HEK293 (cell line): ENCODE data around the gene ZNF70.

Experiments used
- CTCF ChIA-PET: fragments of 350-600 bp; formaldehyde crosslinking; extraction: SDS; loops from one replicate; lab custom pipeline; 2021; ENCODE audit warnings: antibody characterized with exemption; lab: Yijun Ruan, JAX
- POLR2A ChIA-PET: fragments of 300-600 bp; formaldehyde crosslinking; extraction: SDS; loops from one replicate; lab custom pipeline; 2020; ENCODE audit warnings: antibody characterized with exemption, inconsistent platforms; lab: Yijun Ruan, JAX
- H3K27ac ChIP-seq: fragments of 200-500 bp; sonication (Bioruptor generic); 2 replicates; pipeline ENCODE4 v1.5.1; 2014; ENCODE audit warnings: low read depth, low read length, control low read depth, inconsistent platforms; ENCODE audit errors: extremely low read depth
- H3K36me3 ChIP-seq, 2 experiments: fragments of 200-500 bp in 1 of 2; sonication (Bioruptor generic) in 1 of 2; 1 replicate in 1 of 2; 2 replicates in 1 of 2; pipeline ENCODE4 v1.5.1; 2014 to 2017; ENCODE audit warnings: inconsistent platforms in 2 of 2, low read length in 2 of 2; ENCODE audit not compliant: control insufficient read depth in 2 of 2, insufficient read depth in 1 of 2
- H3K4me1 ChIP-seq: fragments of 200-500 bp; sonication (Bioruptor generic); 2 replicates; pipeline ENCODE4 v1.5.1; 2014; ENCODE audit warnings: mild to moderate bottlenecking, low read length, inconsistent platforms; ENCODE audit not compliant: control insufficient read depth, insufficient read depth
- H3K4me3 ChIP-seq: 2 replicates; pipeline ENCODE4 v1.5.1; 2011; ENCODE audit warnings: low read depth, mild to moderate bottlenecking, control low read depth, low read length, moderate library complexity
- H3K9me3 ChIP-seq: fragments of 200-500 bp; sonication (Bioruptor generic); 2 replicates; pipeline ENCODE4 v1.5.1; 2014; ENCODE audit warnings: low read depth, low read length, inconsistent platforms; ENCODE audit not compliant: control insufficient read depth, insufficient read depth
- HOXD13 ChIP-seq: sonication (generic); formaldehyde crosslinking; IDR thresholded peaks from 2 replicates; pipeline ENCODE4 v1.8.0; 2022; ENCODE audit warnings: missing genetic modification reagents, borderline replicate concordance
- MZF1 ChIP-seq: fragments of 450-650 bp; formaldehyde crosslinking; IDR thresholded peaks from 2 replicates; pipeline ENCODE4 v1.5.1; 2017; ENCODE audit warnings: missing biosample characterization, missing genetic modification characterization, borderline replicate concordance
- TCF7L2 ChIP-seq: IDR thresholded peaks from 2 replicates; pipeline ENCODE4 v1.6.1; 2011; ENCODE audit warnings: low read depth, mild to moderate bottlenecking, inconsistent platforms, low read length, moderate library complexity, borderline replicate concordance
- ZBTB17 ChIP-seq: fragments of 450-650 bp; formaldehyde crosslinking; IDR thresholded peaks from 2 replicates; pipeline ENCODE4 v1.5.1; 2016; ENCODE audit warnings: missing biosample characterization, missing genetic modification characterization
- ZIC2 ChIP-seq: fragments of 450-650 bp; formaldehyde crosslinking; IDR thresholded peaks from 2 replicates; pipeline ENCODE4 v1.5.1; 2016; ENCODE audit warnings: missing biosample characterization, missing genetic modification characterization
- ZNF223 ChIP-seq: fragments of 450-650 bp; formaldehyde crosslinking; IDR thresholded peaks from 2 replicates; pipeline ENCODE4 v1.5.1; 2016; ENCODE audit warnings: missing biosample characterization, missing genetic modification characterization
- ZNF335 ChIP-seq: fragments of 450-650 bp; formaldehyde crosslinking; conservative IDR thresholded peaks from 2 replicates; pipeline ENCODE4 v1.5.1; 2016; ENCODE audit warnings: missing biosample characterization, missing genetic modification characterization
- ZNF433 ChIP-seq: fragments of 450-650 bp; formaldehyde crosslinking; IDR thresholded peaks from 2 replicates; pipeline ENCODE4 v1.5.1; 2016; ENCODE audit warnings: missing biosample characterization, missing genetic modification characterization, low read depth
- ZNF629 ChIP-seq: fragments of 450-650 bp; formaldehyde crosslinking; IDR thresholded peaks from 2 replicates; pipeline ENCODE4 v1.5.1; 2017; ENCODE audit warnings: missing biosample characterization, missing genetic modification characterization
- ZNF747 ChIP-seq: fragments of 450-650 bp; formaldehyde crosslinking; IDR thresholded peaks from 2 replicates; pipeline ENCODE4 v1.5.1; 2016; ENCODE audit warnings: missing biosample characterization, missing genetic modification characterization
- ZSCAN23 ChIP-seq: fragments of 450-650 bp; formaldehyde crosslinking; IDR thresholded peaks from 2 replicates; pipeline ENCODE4 v1.5.1; 2016; ENCODE audit warnings: missing biosample characterization, missing genetic modification characterization
- TF ChIP-seq, protein P1 (sequence below): fragments of 450-650 bp; formaldehyde crosslinking; IDR thresholded peaks from 2 replicates; pipeline ENCODE4 v1.5.1; 2016; ENCODE audit warnings: missing biosample characterization, missing genetic modification characterization
- TF ChIP-seq, protein P2 (sequence below): fragments of 450-650 bp; formaldehyde crosslinking; IDR thresholded peaks from 2 replicates; pipeline ENCODE4 v1.5.1; 2016; ENCODE audit warnings: missing biosample characterization, missing genetic modification characterization
- TF ChIP-seq, protein P3 (sequence below): fragments of 450-650 bp; formaldehyde crosslinking; IDR thresholded peaks from 2 replicates; pipeline ENCODE4 v1.5.1; 2016; ENCODE audit warnings: missing biosample characterization, missing genetic modification characterization
- TF ChIP-seq, protein P4 (sequence below): fragments of 450-650 bp; formaldehyde crosslinking; IDR thresholded peaks from 2 replicates; pipeline ENCODE4 v1.5.1; 2016; ENCODE audit warnings: missing biosample characterization, missing genetic modification characterization
- TF ChIP-seq, protein P5 (sequence below): fragments of 450-650 bp; formaldehyde crosslinking; IDR thresholded peaks from 2 replicates; pipeline ENCODE4 v1.5.1; 2016; ENCODE audit warnings: missing biosample characterization, missing genetic modification characterization

The ZNF70 gene

DNA sequence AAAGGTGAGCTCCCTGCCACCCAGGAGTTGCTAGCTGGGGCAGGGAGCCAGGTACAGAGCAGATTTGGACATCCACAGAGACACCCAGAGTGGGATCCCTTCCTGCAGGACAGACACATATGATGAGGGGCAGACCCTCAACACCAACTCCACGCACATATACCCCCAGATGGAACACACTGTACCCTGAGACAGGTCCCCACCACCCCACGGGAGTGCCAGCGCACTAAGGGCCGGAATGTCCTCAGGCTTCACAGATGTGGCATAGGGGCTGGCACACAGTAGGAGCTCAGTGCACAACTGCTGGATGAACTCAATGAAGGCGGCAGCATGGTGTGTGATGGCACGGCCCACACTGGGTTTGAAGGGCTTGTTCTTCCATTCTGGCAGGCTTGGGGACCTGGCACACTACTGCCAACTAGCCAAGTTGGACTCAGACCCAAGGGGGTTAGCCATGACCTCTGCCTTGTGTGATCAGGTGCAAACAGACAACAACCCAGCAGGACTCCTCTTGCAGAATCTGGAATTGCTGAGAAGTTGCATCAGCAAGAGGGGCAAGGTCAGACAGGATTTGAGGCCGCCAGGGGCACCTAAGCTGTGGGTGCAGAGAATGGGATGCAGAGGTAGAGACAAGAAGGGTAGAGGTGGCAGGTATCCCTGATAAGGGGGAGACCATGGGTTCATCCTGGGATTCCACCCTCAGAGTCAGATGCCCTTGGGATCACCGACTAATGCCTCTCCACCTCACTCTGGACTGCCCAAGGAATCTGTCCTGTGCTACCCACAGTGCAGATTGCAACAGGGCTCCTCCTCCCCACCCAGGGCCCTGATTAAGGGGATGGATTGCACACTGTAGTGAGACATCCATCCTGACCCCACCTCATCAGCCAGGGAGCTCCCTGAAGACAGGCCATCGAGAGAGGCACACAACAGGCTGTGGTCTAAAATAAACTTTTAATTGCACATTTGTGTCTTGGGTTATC lies 14.3 kb upstream of the ZNF70 start:
- no peaks in the 10 kb centered on the region for H3K4me1 ChIP-seq
- CTCF ChIA-PET: interaction anchor here (0.5 to 1.7 kb wide), 3 partner anchors 83 to 115 kb away, joined by 3 to 7 read pairs (median 3); no protein-coding TSS in a partner anchor
- H3K36me3 ChIP-seq: peaks cover 0 to 24% of the 10 kb centered on the region in 2 experiments; a peak in 1 of 3 replicates
- H3K4me3 ChIP-seq: no peak overlapping the region
- TF ChIP-seq ZNF223 (tag by site-specific recombination): no peak
- no peak for TF ChIP-seq ZNF433 (tag by site-specific recombination)
- TF ChIP-seq, protein P1, sequence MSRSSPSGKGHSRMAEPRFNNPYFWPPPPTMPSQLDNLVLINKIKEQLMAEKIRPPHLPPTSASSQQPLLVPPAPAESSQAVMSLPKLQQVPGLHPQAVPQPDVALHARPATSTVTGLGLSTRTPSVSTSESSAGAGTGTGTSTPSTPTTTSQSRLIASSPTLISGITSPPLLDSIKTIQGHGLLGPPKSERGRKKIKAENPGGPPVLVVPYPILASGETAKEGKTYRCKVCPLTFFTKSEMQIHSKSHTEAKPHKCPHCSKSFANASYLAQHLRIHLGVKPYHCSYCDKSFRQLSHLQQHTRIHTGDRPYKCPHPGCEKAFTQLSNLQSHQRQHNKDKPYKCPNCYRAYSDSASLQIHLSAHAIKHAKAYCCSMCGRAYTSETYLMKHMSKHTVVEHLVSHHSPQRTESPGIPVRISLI (tag by site-specific recombination): no peak
- no peak for TF ChIP-seq ZNF629 (tag by site-specific recombination)
- TF ChIP-seq, protein P2, sequence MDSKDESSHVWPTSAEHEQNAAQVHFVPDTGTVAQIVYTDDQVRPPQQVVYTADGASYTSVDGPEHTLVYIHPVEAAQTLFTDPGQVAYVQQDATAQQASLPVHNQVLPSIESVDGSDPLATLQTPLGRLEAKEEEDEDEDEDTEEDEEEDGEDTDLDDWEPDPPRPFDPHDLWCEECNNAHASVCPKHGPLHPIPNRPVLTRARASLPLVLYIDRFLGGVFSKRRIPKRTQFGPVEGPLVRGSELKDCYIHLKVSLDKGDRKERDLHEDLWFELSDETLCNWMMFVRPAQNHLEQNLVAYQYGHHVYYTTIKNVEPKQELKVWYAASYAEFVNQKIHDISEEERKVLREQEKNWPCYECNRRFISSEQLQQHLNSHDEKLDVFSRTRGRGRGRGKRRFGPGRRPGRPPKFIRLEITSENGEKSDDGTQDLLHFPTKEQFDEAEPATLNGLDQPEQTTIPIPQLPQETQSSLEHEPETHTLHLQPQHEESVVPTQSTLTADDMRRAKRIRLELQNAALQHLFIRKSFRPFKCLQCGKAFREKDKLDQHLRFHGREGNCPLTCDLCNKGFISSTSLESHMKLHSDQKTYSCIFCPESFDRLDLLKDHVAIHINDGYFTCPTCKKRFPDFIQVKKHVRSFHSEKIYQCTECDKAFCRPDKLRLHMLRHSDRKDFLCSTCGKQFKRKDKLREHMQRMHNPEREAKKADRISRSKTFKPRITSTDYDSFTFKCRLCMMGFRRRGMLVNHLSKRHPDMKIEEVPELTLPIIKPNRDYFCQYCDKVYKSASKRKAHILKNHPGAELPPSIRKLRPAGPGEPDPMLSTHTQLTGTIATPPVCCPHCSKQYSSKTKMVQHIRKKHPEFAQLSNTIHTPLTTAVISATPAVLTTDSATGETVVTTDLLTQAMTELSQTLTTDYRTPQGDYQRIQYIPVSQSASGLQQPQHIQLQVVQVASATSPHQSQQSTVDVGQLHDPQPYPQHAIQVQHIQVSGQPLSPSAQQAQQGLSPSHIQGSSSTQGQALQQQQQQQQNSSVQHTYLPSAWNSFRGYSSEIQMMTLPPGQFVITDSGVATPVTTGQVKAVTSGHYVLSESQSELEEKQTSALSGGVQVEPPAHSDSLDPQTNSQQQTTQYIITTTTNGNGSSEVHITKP (tag by site-specific recombination): peak; percentile 11; the same call in 1 of the 2 replicates
- TF ChIP-seq, protein P3, sequence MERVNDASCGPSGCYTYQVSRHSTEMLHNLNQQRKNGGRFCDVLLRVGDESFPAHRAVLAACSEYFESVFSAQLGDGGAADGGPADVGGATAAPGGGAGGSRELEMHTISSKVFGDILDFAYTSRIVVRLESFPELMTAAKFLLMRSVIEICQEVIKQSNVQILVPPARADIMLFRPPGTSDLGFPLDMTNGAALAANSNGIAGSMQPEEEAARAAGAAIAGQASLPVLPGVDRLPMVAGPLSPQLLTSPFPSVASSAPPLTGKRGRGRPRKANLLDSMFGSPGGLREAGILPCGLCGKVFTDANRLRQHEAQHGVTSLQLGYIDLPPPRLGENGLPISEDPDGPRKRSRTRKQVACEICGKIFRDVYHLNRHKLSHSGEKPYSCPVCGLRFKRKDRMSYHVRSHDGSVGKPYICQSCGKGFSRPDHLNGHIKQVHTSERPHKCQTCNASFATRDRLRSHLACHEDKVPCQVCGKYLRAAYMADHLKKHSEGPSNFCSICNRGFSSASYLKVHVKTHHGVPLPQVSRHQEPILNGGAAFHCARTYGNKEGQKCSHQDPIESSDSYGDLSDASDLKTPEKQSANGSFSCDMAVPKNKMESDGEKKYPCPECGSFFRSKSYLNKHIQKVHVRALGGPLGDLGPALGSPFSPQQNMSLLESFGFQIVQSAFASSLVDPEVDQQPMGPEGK (tag by site-specific recombination): peak; percentile 51
- TF ChIP-seq, protein P4, sequence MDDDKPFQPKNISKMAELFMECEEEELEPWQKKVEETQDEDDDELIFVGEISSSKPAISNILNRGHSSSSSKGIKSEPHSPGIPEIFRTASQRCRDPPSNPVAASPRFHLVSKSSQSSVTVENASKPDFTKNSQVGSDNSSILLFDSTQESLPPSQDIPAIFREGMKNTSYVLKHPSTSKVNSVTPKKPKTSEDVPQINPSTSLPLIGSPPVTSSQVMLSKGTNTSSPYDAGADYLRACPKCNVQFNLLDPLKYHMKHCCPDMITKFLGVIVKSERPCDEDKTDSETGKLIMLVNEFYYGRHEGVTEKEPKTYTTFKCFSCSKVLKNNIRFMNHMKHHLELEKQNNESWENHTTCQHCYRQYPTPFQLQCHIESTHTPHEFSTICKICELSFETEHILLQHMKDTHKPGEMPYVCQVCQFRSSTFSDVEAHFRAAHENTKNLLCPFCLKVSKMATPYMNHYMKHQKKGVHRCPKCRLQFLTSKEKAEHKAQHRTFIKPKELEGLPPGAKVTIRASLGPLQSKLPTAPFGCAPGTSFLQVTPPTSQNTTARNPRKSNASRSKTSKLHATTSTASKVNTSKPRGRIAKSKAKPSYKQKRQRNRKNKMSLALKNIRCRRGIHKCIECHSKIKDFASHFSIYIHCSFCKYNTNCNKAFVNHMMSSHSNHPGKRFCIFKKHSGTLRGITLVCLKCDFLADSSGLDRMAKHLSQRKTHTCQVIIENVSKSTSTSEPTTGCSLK (tag by site-specific recombination): no peak
- peak; percentile 88; the same call in 1 of the 2 replicates for TF ChIP-seq HOXD13
- no peak for TF ChIP-seq ZNF335 (tag by site-specific recombination)
- TF ChIP-seq TCF7L2: no peak
- TF ChIP-seq MZF1: no peak
- no peak for TF ChIP-seq ZNF747 (tag by site-specific recombination)
- TF ChIP-seq ZIC2 (tag by site-specific recombination): peak; percentile 50
- TF ChIP-seq ZBTB17 (tag by site-specific recombination): peak; percentile 50
- TF ChIP-seq, protein P5, sequence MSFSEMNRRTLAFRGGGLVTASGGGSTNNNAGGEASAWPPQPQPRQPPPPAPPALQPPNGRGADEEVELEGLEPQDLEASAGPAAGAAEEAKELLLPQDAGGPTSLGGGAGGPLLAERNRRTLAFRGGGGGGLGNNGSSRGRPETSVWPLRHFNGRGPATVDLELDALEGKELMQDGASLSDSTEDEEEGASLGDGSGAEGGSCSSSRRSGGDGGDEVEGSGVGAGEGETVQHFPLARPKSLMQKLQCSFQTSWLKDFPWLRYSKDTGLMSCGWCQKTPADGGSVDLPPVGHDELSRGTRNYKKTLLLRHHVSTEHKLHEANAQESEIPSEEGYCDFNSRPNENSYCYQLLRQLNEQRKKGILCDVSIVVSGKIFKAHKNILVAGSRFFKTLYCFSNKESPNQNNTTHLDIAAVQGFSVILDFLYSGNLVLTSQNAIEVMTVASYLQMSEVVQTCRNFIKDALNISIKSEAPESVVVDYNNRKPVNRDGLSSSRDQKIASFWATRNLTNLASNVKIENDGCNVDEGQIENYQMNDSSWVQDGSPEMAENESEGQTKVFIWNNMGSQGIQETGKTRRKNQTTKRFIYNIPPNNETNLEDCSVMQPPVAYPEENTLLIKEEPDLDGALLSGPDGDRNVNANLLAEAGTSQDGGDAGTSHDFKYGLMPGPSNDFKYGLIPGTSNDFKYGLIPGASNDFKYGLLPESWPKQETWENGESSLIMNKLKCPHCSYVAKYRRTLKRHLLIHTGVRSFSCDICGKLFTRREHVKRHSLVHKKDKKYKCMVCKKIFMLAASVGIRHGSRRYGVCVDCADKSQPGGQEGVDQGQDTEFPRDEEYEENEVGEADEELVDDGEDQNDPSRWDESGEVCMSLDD (tag by site-specific recombination): no peak
- no peak for TF ChIP-seq ZSCAN23 (tag by site-specific recombination)
- TF ChIP-seq, all 188 proteins: peak for 5
- Histone ChIP-seq H3K27ac (no peak overlapping the region), H3K9me3 (no peaks in the 10 kb centered on the region)
- POLR2A ChIA-PET: no interaction called here
